Stimulated activated CD4-positive, alpha-beta T cell treated with anti-CD3 and anti-CD28 coated beads, Interleukin-2, amount 100 ng/mL, for 24 hours (primary cell): ENCODE results near the gene STEAP4.

Source experiments
- DNase-seq, 2 donors: peaks; one replicate each; pipeline ENCODE4 v3.0.0-alpha.2; 2020

The STEAP4 gene

GRCh38 chr7:88306590-88307048 is at the start of gene STEAP4:
TSS of gene STEAP4 (minus strand) at chr7:88306894. CDS start at chr7:88284269, 22,625 bp downstream.
- DNase-seq, result peak in 1 of 2 donors; percentile 7

DNA sequence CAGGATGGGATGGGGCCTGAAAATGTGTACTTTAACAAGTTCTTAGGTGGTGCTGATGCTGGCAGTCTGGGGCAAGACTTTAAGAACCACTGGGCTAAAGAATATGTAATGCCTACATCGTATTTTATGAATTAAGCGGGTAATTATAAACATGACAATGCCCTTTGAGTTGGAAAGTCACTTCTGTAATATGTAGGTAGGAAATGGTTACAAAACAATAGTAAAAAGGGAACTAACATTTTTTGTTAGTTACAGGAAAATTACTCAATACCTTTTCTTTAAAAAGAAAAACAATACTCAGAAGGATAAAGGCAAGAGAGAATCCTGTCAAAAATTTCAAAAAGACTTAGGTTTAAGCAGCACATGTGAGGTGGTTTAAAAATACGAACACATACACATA is 48.3 kb upstream of the STEAP4 start:
- no peak for DNase-seq

- no peak for DNase-seq
These were observed 43.4 kb upstream of the STEAP4 start for GRCh38 chr7:88350118-88350517.

DNA sequence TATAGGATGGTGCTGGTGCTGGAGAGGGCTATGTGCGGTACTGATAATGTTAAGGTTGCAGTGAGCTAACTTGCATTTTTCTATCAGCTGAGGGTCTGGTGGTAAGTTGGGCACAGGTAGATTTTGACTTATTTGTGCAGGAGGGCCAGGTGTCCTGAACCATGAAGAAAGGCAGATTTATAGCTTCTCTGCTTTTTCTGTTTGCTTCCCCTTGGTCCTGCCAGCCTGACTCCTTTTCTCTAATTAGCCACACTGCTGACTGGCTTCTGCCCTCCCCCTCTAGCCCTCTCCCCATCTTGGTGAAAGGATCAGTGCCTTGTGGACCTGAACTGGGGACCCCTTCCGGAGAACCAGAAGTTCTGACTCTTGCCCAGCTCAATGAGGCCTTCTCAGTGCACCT is 40.8 kb upstream of the STEAP4 start:
- no peak for DNase-seq

GRCh38 chr7:88347090-88347489 is 40.4 kb upstream of the STEAP4 start:
- no peak for DNase-seq

DNA sequence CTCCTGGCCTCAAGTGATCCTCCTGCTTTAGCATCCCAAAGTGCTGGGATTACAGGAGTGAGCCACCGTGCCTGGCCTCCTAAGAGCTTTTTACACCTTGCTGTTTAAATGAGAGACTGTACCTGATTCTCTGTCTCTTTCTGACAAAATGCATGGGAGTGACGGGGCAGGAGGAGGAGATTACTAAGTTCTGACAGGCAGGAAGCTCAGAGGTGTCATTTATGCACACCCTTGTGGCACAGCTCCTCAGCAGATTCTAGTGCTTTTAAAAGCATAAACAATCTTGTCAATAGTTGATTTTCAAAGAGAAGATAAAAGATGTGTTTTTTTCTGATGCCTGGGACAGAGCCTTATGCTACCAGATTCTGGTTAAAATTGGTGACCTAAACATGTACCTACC is 39.7 kb upstream of the STEAP4 start:
- no peak for DNase-seq

- peak in 1 of 2 donors; percentile 17 for DNase-seq
These were observed 38.5 kb upstream of the STEAP4 start for GRCh38 chr7:88344956-88345832.

DNA sequence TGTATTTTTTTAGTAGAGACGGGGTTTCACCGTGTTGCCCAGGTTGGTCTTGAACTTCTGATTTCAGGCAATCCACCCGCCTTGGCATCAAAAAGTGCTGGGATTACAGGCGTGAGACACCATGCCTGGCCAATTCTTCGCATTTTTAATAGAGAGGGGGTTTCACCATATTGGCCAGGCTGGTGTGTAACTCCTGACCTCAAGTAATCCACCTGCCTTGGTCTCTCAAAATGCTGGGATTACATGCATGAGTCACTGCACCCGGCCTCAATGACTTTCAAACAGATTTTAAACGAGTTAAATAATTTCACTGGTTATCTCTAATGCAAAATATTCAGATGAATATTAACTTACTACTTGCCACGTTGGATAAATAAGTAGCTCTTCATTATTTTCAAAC is 37.6 kb upstream of the STEAP4 start:
- no peak for DNase-seq

- DNase-seq, result no peak
These were observed 32.7 kb upstream of the STEAP4 start for GRCh38 chr7:88339195-88339922.

DNA sequence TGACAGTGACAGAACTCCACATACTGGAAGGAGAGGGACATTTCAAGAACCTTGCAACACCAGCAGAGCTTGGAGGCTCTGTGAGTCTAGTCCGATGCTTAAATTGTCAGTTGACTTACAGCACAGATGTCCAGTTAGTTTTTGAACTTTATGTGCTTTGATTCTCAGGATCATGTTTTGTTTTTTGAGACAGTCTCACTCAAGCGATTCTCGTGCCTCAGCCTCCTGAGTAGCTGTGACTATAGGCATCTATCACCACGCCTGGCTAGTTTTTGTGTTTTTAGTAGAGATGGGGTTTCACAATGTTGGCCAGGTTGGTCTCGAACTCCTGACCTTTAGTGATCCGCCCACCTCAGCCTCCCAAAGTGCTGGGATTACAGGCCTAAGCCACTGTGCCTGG is 31.8 kb upstream of the STEAP4 start:
- DNase-seq, result no peak

DNA sequence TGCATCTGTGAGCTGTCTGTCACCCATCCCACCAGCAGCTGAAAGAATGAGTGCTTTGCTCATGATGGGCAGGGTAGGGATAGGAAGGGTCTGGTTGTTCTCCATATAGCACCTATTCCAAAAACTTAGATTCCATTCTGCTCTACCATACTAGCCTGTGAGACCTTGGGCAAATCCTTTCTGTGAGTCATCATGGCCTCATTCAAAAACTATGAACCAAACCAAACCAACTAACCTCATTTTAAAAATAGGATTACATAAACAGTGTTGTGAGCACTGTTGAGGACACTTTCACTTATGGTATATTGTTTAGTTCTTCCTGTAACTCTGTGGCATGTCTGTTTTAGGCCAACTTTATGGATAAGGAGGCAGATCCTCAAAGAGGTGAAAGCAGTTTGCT is 30.9 kb upstream of the STEAP4 start:
- no peak for DNase-seq

- no peak for DNase-seq
These were observed 24.6 kb upstream of the STEAP4 start for GRCh38 chr7:88331322-88331721.

DNA sequence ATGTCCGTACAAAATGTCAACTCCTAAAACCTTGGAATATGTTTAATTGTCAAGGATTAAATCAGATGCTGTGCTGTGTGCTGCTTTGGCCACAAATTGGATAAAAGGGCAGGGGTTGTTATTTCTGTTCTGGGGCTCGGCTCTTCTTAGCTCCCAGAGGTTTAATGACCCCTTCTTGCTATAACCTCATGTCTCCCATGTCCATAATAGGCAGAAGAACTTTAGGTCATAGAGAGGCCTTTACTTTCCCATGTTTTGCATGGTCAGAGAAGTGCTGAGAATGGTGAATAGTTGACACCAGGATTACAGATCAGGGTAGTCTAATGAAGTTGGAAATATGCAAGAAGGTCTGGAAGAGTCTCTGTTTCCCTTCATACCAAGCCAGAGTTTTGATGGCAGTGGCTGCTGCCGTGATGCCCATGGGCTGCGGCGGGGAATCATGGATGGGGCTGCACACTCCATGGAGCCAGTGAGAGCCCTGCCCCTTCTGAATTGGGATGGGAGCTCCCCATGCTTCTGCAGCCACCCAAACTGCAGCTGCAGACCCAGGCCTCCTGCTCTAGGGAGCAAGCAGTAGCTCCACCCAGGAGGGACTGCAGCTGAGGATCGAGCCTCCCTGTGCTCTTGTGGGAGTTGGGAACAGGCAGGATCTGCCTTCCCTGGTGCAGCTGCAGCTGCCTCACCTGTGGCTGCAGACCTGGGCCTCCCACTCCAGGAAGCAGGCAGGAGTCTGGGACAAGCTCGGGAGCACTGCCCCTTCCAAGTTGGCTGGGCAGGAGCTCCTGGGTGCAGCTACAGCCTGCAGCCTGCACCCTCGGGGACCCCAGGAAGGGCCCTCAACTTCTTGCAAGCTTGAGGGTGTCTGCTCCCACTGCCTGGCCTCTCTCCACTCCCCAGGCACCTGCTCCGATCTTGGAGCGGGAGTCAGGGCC is 23.1 kb upstream of the STEAP4 start:
- no peak for DNase-seq

- no peak for DNase-seq
These were observed 22.1 kb upstream of the STEAP4 start for GRCh38 chr7:88328787-88329186.

DNA sequence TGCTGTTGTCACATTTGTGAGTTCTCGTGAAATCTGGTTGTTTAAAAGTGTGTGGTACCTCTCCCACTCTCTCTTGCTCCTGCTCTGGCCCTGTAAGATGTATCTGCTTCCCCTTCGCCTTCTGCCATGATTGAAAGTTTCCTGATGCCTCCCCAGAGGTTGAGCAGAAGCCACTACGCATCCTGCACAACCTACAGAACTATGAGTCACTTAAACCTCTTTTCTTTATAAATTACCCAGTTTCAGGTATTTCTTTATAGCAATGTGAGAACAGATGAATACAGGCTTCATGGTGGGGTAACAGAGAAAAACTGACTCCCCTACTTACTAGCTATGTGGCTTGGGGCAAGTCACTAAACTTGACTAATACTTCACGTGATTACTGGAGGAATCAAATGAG is 18.0 kb upstream of the STEAP4 start:
- DNase-seq, result no peak

DNA sequence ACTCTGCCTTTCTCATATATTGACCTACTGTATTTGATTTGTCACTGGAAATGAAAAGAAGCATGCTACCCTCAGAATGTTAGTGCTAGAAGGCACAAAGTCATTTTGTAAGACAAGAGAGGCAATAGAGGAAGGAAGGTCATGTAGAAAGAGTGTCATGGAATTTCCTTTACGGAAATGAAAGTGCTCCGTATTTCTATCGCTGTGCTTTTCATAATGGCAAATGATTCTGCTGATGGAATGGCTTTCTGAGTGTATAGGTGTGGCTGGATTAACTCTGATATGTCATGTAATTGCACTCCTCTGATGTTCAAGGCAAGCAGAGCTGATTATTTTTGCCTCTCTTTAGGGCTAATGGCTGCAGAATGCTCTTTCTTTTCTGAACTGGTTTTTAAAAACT is 15.5 kb upstream of the STEAP4 start:
- DNase-seq, result no peak

- no peak for DNase-seq
These were observed 15.0 kb upstream of the STEAP4 start for GRCh38 chr7:88321694-88322093.

DNA sequence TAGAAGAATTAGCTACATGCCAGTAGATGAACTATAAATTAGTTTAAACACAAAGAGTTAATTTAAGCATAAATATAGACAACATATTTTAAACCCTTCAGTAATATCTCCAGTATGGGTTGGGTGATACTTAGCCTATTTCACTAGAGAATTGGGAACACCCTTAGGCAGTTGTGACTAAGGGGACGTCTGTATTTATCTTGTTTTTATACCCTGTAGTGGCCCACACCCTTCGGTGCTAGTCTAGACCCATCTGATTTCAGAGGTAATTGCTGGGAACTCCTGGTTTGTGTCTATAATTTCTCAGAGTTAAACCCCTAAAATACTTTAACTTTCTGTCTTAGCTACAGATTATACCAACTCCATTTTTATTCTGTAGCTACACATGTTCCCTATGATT is 11.5 kb upstream of the STEAP4 start:
- no peak for DNase-seq

GRCh38 chr7:88317422-88317821 is 10.7 kb upstream of the STEAP4 start:
- no peak for DNase-seq

- DNase-seq, result no peak
These were observed 9.8 kb upstream of the STEAP4 start for GRCh38 chr7:88316456-88316855.

DNA sequence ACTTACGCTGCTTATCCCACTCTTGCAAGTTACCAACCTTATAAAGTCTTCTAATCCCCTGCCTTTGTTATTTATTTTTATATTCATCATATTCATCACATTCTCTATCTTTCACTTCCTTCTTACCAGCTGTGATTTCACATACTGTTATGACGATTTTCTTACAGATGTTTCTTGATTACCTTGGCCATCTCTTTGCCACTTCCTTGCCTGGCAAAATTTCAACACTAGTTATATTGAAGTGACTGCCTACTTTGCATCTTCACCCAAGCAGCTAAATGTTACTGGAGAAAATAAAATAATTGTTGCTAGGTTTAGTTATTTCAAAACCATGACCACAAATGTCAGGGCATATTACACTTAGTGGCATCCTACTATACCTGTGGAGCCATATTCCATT is 8.8 kb upstream of the STEAP4 start:
- DNase-seq, result no peak

GRCh38 chr7:88314061-88314491 is 7.4 kb upstream of the STEAP4 start:
- DNase-seq, result no peak

DNA sequence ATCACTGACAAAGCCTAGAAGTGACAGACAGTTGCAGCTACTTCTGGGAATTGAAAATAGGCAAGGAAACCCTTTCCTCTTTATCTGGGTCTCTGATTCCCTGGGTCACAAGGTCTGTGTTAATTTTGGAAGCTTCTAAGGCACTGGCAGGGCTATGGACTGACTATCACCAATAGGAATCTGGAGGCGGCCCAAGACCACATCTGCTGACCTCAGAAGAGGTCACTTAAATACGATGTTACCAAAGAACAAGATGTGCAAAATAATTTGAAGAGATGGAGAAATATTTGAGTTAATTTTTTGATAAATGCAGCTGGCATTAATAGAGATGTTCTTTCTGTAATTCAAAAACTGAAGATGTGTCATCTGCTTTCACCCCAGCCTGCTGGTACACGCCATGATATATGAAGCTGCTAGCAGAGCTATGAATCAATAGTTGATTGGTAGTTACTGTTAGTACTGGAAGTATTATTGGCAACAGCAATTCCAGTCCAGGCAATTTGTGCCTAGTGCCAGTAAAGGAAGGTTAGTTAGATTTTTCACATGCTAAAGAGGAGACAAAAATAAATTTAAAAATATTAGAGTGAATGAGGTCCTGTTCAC is 5.5 kb upstream of the STEAP4 start:
- DNase-seq, result no peak
